ENCODE results near the gene SPP2. TPM values are rescaled to one million over a fixed set of nuclear protein-coding genes. Genes with fewer than 3 reads are reported as not detected.

Gene SPP2
- total and polyA plus RNA-seq, 4 donors: not detected

GRCh38 chr2:234095301-234095700 lies 44.8 kb downstream of the SPP2 start:
- no peaks in the 10 kb centered on the region for H3K27me3 ChIP-seq (ENCODE audit: control insufficient read depth in 1 of 2, insufficient read depth in 2 of 2, low read length in 1 of 2)
- ATAC-seq (ENCODE audit: low FRiP score) (no peak), DNase-seq (no peak)
- H3K36me3 ChIP-seq (ENCODE audit: control insufficient read depth in 1 of 2, insufficient read depth in 2 of 2, low read length in 1 of 2): no peaks in the 10 kb centered on the region
- no peak overlapping the region for H3K4me3 ChIP-seq (ENCODE audit: low read length in 2 of 2)
- intact Hi-C loops (cut with DNase I): no loop called here
- no peak overlapping the region for H3K27ac ChIP-seq (ENCODE audit: low read depth in 1 of 2, low read length in 2 of 2)
- 56 to 74% methylated on average over 5 of the region's 5 CpGs for WGBS, 2 donors
- no peaks in the 10 kb centered on the region for H3K4me1 ChIP-seq (ENCODE audit: control insufficient read depth in 1 of 2, insufficient read depth in 2 of 2, low read length in 2 of 2)
- H3K9me3 ChIP-seq (ENCODE audit: control insufficient read depth, low read length): peaks cover 2% of the 10 kb centered on the region

DNA sequence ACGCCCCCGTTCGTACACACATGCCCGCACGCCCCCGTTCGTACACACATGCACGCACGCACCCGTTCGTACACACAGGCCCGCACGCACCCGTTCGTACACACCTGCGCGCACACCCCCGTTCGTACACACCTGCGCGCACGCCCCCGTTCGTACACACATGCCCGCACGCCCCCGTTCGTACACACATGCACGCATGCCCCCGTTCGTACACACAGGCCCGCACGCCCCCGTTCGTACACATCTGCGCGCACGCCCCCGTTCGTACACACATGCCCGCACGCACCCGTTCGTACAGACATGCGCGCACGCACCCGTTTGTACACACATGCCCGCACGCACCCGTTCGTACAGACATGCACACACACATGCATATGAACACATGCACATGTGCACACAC lies 45.7 kb downstream of the SPP2 start:
- 96 to 97% methylated on average over 52 of the region's 52 CpGs for WGBS, 2 donors
- DNase-seq (no peak), ATAC-seq (ENCODE audit: low FRiP score) (no peak)
- intact Hi-C loops (cut with DNase I): no loop called here
- peaks cover 2% of the 10 kb centered on the region for H3K9me3 ChIP-seq (ENCODE audit: control insufficient read depth, low read length)
- H3K36me3 ChIP-seq (ENCODE audit: control insufficient read depth in 1 of 2, insufficient read depth in 2 of 2, low read length in 1 of 2): no peaks in the 10 kb centered on the region
- H3K27ac ChIP-seq (ENCODE audit: low read depth in 1 of 2, low read length in 2 of 2): no peak overlapping the region
- no peaks in the 10 kb centered on the region for H3K4me1 ChIP-seq (ENCODE audit: control insufficient read depth in 1 of 2, insufficient read depth in 2 of 2, low read length in 2 of 2)
- H3K4me3 ChIP-seq (ENCODE audit: low read length in 2 of 2): no peak overlapping the region
- no peaks in the 10 kb centered on the region for H3K27me3 ChIP-seq (ENCODE audit: control insufficient read depth in 1 of 2, insufficient read depth in 2 of 2, low read length in 1 of 2)

DNA sequence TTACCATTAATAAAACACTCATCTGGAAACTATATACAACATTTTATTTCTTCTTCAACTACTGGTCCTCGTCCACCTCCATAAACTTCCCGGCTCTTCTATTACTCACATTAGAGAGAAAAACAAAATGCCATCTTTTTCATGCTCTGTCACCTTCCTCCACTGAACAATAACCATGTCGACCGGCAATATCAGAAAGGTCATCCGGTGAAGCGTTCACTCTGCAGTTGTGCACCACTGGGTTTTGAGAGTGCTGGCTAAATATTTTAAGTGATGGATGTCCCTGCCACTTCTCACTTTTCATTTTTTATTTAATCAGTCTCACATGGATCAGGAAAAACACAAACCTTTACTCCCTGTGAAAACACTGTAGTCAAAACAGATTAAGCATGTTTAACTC lies 48.2 kb downstream of the SPP2 start:
- H3K4me3 ChIP-seq (ENCODE audit: low read length in 2 of 2): no peak overlapping the region
- H3K27ac ChIP-seq (ENCODE audit: low read depth in 1 of 2, low read length in 2 of 2): no peak overlapping the region
- no peaks in the 10 kb centered on the region for H3K27me3 ChIP-seq (ENCODE audit: control insufficient read depth in 1 of 2, insufficient read depth in 2 of 2, low read length in 1 of 2)
- ATAC-seq (ENCODE audit: low FRiP score) (no peak), DNase-seq (no peak)
- intact Hi-C loops (cut with DNase I): no loop called here
- peaks cover 3% of the 10 kb centered on the region for H3K9me3 ChIP-seq (ENCODE audit: control insufficient read depth, low read length)
- no peaks in the 10 kb centered on the region for H3K36me3 ChIP-seq (ENCODE audit: control insufficient read depth in 1 of 2, insufficient read depth in 2 of 2, low read length in 1 of 2)
- 20 to 22% methylated on average over 6 of the region's 6 CpGs for WGBS, 2 donors
- no peaks in the 10 kb centered on the region for H3K4me1 ChIP-seq (ENCODE audit: control insufficient read depth in 1 of 2, insufficient read depth in 2 of 2, low read length in 2 of 2)

- H3K27me3 ChIP-seq (ENCODE audit: control insufficient read depth in 1 of 2, insufficient read depth in 2 of 2, low read length in 1 of 2): no peaks in the 10 kb centered on the region
- no peaks in the 10 kb centered on the region for H3K36me3 ChIP-seq (ENCODE audit: control insufficient read depth in 1 of 2, insufficient read depth in 2 of 2, low read length in 1 of 2)
- WGBS, 2 donors: 29 to 55% methylated on average over 4 of the region's 4 CpGs
- no peak overlapping the region for H3K27ac ChIP-seq (ENCODE audit: low read depth in 1 of 2, low read length in 2 of 2)
- DNase-seq (no peak), ATAC-seq (ENCODE audit: low FRiP score) (no peak)
- intact Hi-C loops (cut with DNase I): no loop called here
- peaks cover 3% of the 10 kb centered on the region for H3K9me3 ChIP-seq (ENCODE audit: control insufficient read depth, low read length)
- no peak overlapping the region for H3K4me3 ChIP-seq (ENCODE audit: low read length in 2 of 2)
- no peaks in the 10 kb centered on the region for H3K4me1 ChIP-seq (ENCODE audit: control insufficient read depth in 1 of 2, insufficient read depth in 2 of 2, low read length in 2 of 2)
Measured at GRCh38 chr2:234099266-234099665, 48.8 kb downstream of the SPP2 start.

DNA sequence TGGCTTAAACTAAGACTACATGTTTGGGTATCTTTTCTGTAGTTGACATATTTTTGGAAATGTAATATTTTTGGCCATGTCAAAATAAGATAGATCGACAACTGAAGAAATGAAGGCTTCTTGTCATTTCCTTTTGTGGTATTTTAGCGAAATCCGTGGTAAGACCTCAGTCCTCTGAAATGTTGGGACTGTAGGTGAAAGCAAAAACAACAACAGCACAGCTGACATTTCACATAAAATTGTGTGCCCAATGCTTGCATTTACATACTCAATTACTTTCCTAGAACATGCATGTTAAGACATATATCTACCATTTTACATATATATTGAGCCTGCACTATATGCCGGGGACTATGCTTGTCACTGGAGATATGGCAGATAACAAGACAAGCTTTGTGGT lies 50.2 kb downstream of the SPP2 start:
- intact Hi-C loops (cut with DNase I): no loop called here
- 68 to 74% methylated on average over 4 of the region's 4 CpGs for WGBS, 2 donors

DNA sequence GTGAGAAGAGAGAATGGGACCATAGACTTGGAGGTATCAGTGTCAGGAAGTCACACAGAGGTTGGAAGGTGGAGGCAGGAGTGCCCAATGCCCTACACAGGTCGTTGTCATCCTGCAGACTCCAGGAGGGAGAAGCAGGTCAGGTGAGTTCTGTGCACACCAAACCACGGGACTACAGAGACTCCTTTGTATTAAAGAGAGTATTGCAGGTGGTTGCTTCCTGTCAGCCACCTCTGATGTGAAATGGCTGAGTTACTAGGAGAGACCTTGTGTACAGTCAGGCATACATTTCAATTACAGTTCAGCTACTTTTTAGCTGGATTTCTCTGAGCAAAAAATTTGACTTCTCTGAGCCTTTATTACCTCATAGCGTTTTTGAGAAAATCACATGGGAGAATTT lies 51.6 kb downstream of the SPP2 start:
- peaks cover 3% of the 10 kb centered on the region for H3K9me3 ChIP-seq (ENCODE audit: control insufficient read depth, low read length)
- no peaks in the 10 kb centered on the region for H3K27me3 ChIP-seq (ENCODE audit: control insufficient read depth in 1 of 2, insufficient read depth in 2 of 2, low read length in 1 of 2)
- ATAC-seq (ENCODE audit: low FRiP score) (no peak), DNase-seq (no peak)
- WGBS, 2 donors: 53 to 54% methylated on average over 3 of the region's 3 CpGs
- H3K36me3 ChIP-seq (ENCODE audit: control insufficient read depth in 1 of 2, insufficient read depth in 2 of 2, low read length in 1 of 2): no peaks in the 10 kb centered on the region
- intact Hi-C loops (cut with DNase I): no loop called here
- no peaks in the 10 kb centered on the region for H3K4me1 ChIP-seq (ENCODE audit: control insufficient read depth in 1 of 2, insufficient read depth in 2 of 2, low read length in 2 of 2)
- no peak overlapping the region for H3K27ac ChIP-seq (ENCODE audit: low read depth in 1 of 2, low read length in 2 of 2)
- no peak overlapping the region for H3K4me3 ChIP-seq (ENCODE audit: low read length in 2 of 2)

More for the DNA sequence above, 50.2 kb downstream of the SPP2 start:
- no peaks in the 10 kb centered on the region for H3K4me1 ChIP-seq (ENCODE audit: control insufficient read depth in 1 of 2, insufficient read depth in 2 of 2, low read length in 2 of 2)
- no peak for ATAC-seq (ENCODE audit: low FRiP score)
- no peak overlapping the region for H3K27ac ChIP-seq (ENCODE audit: low read depth in 1 of 2, low read length in 2 of 2)
- H3K27me3 ChIP-seq (ENCODE audit: control insufficient read depth in 1 of 2, insufficient read depth in 2 of 2, low read length in 1 of 2): no peaks in the 10 kb centered on the region
- H3K4me3 ChIP-seq (ENCODE audit: low read length in 2 of 2): no peak overlapping the region
- H3K9me3 ChIP-seq (ENCODE audit: control insufficient read depth, low read length): peaks cover 3% of the 10 kb centered on the region
- no peak for DNase-seq
- H3K36me3 ChIP-seq (ENCODE audit: control insufficient read depth in 1 of 2, insufficient read depth in 2 of 2, low read length in 1 of 2): no peaks in the 10 kb centered on the region

DNA sequence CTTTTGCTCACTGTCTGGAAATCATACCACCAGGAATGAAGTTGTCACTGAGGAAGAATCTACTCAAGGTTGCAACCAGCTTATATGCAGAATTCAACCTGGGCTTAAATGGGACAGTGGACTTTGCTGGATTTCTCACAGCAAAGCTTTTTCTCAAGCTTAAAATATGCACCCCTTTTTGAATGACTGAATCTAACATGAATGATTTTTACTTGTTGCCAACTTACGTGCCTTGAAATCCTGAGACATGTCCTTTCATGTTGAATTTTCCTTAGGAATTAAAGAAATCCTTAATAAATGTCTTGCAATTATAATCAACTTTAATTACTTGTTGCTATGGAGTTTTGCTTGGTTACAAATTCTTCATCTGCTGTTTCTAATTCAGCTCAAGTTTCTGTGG lies 57.4 kb downstream of the SPP2 start:
- intact Hi-C loops (cut with DNase I): no loop called here
- DNase-seq (no peak), ATAC-seq (ENCODE audit: low FRiP score) (no peak)
- Histone ChIP-seq H3K36me3 (ENCODE audit: control insufficient read depth in 1 of 2, insufficient read depth in 2 of 2, low read length in 1 of 2) (no peaks in the 10 kb centered on the region), H3K9me3 (ENCODE audit: control insufficient read depth, low read length) (no peaks in the 10 kb centered on the region), H3K27me3 (ENCODE audit: control insufficient read depth in 1 of 2, insufficient read depth in 2 of 2, low read length in 1 of 2) (no peaks in the 10 kb centered on the region), H3K4me1 (ENCODE audit: control insufficient read depth in 1 of 2, insufficient read depth in 2 of 2, low read length in 2 of 2) (no peaks in the 10 kb centered on the region), H3K4me3 (ENCODE audit: low read length in 2 of 2) (no peak overlapping the region), H3K27ac (ENCODE audit: low read depth in 1 of 2, low read length in 2 of 2) (no peak overlapping the region)
- 44 to 52% methylated on average over 1 of the region's 1 CpG for WGBS, 2 donors

GRCh38 chr2:234109321-234109720 lies 58.8 kb downstream of the SPP2 start:
- WGBS, 2 donors: 88 to 91% methylated on average over 8 of the region's 8 CpGs
- Histone ChIP-seq H3K4me1 (ENCODE audit: control insufficient read depth in 1 of 2, insufficient read depth in 2 of 2, low read length in 2 of 2) (no peaks in the 10 kb centered on the region), H3K9me3 (ENCODE audit: control insufficient read depth, low read length) (no peaks in the 10 kb centered on the region), H3K27ac (ENCODE audit: low read depth in 1 of 2, low read length in 2 of 2) (no peak overlapping the region), H3K4me3 (ENCODE audit: low read length in 2 of 2) (no peak overlapping the region), H3K36me3 (ENCODE audit: control insufficient read depth in 1 of 2, insufficient read depth in 2 of 2, low read length in 1 of 2) (no peaks in the 10 kb centered on the region), H3K27me3 (ENCODE audit: control insufficient read depth in 1 of 2, insufficient read depth in 2 of 2, low read length in 1 of 2) (no peaks in the 10 kb centered on the region)
- ATAC-seq (ENCODE audit: low FRiP score): no peak
- no peak for DNase-seq
- intact Hi-C loops (cut with DNase I): no loop called here

DNA sequence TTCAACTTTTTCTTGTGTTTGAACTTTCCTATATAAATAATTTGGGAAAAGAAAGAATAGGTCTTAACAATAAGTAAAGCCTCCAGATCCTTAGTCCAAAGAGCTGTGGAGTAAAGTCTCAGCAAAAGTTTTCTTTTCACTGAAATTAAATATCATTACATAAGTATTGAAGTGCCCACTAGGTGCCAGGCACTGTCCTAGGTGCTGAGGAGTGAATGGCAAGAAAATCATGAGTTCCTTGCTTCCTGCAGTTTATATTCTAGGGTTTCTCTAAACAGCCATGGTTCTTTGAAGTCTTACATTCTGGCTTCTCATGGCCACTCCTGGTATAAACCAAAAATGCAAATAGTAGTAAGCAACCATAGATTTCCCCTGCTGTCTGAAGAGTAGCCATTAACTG lies 59.7 kb downstream of the SPP2 start:
- intact Hi-C loops (cut with DNase I): no loop called here
- no peaks in the 10 kb centered on the region for H3K9me3 ChIP-seq (ENCODE audit: control insufficient read depth, low read length)
- ATAC-seq (ENCODE audit: low FRiP score) (no peak), DNase-seq (no peak)
- no peaks in the 10 kb centered on the region for H3K36me3 ChIP-seq (ENCODE audit: control insufficient read depth in 1 of 2, insufficient read depth in 2 of 2, low read length in 1 of 2)
- H3K4me1 ChIP-seq (ENCODE audit: control insufficient read depth in 1 of 2, insufficient read depth in 2 of 2, low read length in 2 of 2): no peaks in the 10 kb centered on the region
- H3K27ac ChIP-seq (ENCODE audit: low read depth in 1 of 2, low read length in 2 of 2): no peak overlapping the region
- H3K27me3 ChIP-seq (ENCODE audit: control insufficient read depth in 1 of 2, insufficient read depth in 2 of 2, low read length in 1 of 2): no peaks in the 10 kb centered on the region
- no peak overlapping the region for H3K4me3 ChIP-seq (ENCODE audit: low read length in 2 of 2)
